D721Med (cell line): ENCODE data around the gene ABHD17B.
A peak's percentile ranks its signal among the peaks of the same experiment; 100 is the strongest.

Experiments used
- DNase-seq: peaks from one replicate; pipeline ENCODE4 v3.0.0; 2011; ENCODE audit warnings: low spot score; ENCODE audit not compliant: insufficient read length
- FAIRE-seq: peaks from 2 replicates; lab custom pipeline; 2011; peaks lifted over from hg19 to GRCh38; lab: Jason Lieb, UNC
- CTCF ChIP-seq: IDR thresholded peaks from 2 replicates; pipeline ENCODE4 v1.5.1; 2012; ENCODE audit warnings: mild to moderate bottlenecking, control low read depth; ENCODE audit not compliant: insufficient read depth; ENCODE audit errors: missing control alignments

ABHD17B gene

GRCh38 chr9:71937898-71938297 lies 26.9 kb upstream of the ABHD17B start:
- no peak for TF ChIP-seq CTCF
- DNase-seq = no peak
- FAIRE-seq = no peak

GRCh38 chr9:71937070-71937625 lies 26.2 kb upstream of the ABHD17B start:
- TF ChIP-seq CTCF = no peak
- FAIRE-seq (no peak), DNase-seq (no peak)

GRCh38 chr9:71936066-71936465 lies 25.1 kb upstream of the ABHD17B start:
- TF ChIP-seq CTCF = no peak
- FAIRE-seq (no peak), DNase-seq (no peak)

GRCh38 chr9:71931166-71931565 lies 20.2 kb upstream of the ABHD17B start:
- DNase-seq (no peak), FAIRE-seq (no peak)
- no peak for TF ChIP-seq CTCF

- no peak for TF ChIP-seq CTCF
- DNase-seq = no peak
- no peak for FAIRE-seq
These were observed 18.9 kb upstream of the ABHD17B start for GRCh38 chr9:71929791-71930440.

- FAIRE-seq = peak; percentile 67
- DNase-seq = no peak
- TF ChIP-seq CTCF = no peak
These were observed 18.2 kb upstream of the ABHD17B start for GRCh38 chr9:71929223-71929622.

GRCh38 chr9:71928806-71929205 lies 17.8 kb upstream of the ABHD17B start:
- DNase-seq = no peak
- TF ChIP-seq CTCF = no peak
- no peak for FAIRE-seq
